Stimulated activated CD4-positive, alpha-beta T cell treated with anti-CD3 and anti-CD28 coated beads, Interleukin-4, amount 100 ng/mL, for 24 hours (primary cell): ENCODE measurements around the gene ELAVL4.

ENCODE experiments used
- DNase-seq: peaks from one replicate; pipeline ENCODE4 v3.0.0-alpha.2; 2020

Gene ELAVL4

GRCh38 chr1:50181027-50181663, 72.4 kb downstream of the ELAVL4 start:
- no peak for DNase-seq

DNA sequence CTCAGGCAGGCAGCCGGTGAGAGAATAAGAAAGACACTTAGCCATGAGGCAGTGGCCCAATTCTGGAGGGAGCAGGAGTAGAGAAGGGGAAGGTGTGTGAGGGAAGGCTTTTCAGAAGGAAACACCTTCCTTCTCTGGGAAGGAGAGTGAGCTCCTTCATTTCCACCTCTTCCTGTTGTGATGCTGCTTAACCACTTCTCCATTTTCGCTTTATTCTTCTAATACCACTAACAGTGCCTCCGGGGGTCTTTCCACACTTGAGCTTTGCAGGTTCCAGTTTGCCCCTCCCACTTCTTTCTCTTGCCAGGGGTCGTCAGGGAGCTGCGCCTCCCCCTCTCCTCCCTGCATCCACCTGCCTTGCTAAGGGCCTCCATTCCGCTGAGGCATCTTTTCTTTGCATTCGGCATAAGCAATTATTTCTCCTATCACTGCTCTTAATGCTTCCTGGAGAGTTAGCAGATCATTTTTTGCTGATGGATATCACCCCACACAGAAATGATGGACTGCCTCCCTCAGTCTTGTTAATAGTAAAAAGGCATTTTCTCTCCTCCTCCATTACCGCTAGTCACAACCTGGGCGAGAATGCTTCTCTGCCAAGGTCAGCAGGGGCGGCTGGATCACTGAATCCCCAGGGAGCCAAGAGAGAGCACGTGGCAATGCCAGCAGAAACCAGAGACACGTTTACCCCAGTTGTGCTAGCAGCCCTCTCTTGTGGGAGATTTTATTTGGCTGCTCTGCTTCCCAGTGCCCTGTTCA, 74.8 kb downstream of the ELAVL4 start:
- no peak for DNase-seq

DNA sequence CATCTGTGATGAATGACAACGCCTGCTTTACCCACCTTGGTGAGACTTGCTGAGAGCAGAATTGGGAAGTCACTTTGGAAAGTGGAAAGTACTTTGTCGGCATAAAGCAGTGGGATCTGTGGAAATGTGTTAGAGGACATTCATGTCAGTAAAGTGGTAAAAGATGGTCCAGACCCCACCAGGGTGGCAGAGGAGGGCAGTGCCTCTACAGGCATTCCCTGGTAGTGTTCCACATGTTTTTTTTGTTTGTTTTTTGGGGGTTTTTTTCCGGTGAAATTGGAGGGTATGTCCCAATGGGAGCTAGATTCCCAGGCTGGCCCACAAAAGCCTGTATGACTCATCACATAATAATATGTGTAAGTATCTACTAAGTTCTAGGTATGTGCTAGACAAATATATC, 80.6 kb downstream of the ELAVL4 start:
- no peak for DNase-seq

GRCh38 chr1:50193002-50193401, 84.3 kb downstream of the ELAVL4 start:
- DNase-seq, result no peak

GRCh38 chr1:50195205-50195604, 86.5 kb downstream of the ELAVL4 start:
- no peak for DNase-seq

GRCh38 chr1:50196081-50196480, 87.4 kb downstream of the ELAVL4 start:
- DNase-seq, result no peak

- no peak for DNase-seq
These were observed 88.5 kb downstream of the ELAVL4 start for GRCh38 chr1:50197216-50197615.

- no peak for DNase-seq
These were observed 99.6 kb downstream of the ELAVL4 start for GRCh38 chr1:50208315-50208714.

- no peak for DNase-seq
These were observed 100.0 kb downstream of the ELAVL4 start for GRCh38 chr1:50208756-50209155.

DNA sequence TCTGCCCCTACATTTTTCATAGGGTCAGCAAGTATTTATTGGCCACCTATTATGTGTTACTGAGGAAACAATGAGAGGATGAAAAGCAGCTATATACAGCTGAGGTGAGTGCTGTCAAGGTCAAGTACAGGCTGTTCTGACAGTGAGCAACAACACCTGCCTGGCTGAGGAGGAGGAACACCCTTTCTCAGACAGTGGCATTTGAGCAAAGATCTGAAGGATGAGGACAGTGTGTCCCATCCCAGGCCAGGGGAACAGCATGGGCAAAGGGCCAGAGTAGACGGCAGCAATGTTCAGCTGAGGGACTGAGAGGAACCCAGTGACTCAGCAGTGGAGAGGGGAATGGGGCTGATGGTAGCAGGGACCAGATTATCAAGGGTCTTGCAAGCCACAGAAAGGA, 101.0 kb downstream of the ELAVL4 start:
- no peak for DNase-seq

DNA sequence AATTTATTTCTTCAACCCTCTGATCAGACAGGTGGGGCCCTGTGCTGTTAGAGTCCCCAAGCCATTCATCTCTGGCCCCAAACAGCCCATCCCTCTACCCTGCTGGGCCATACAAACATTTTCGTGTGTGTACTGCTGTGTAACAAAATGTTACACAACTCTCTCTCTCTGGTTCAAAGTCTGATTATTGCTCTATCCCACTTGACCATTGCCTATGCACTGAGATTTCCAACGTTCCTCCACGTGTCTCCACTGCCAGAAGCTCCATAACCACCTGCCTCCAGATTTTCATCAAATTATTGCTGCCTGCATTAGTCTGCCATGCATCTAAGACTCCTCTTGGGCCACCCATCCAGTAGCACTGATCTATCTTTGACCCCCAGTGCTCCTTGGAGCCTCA, 104.8 kb downstream of the ELAVL4 start:
- no peak for DNase-seq

- DNase-seq, result no peak
These were observed 106.0 kb downstream of the ELAVL4 start for GRCh38 chr1:50214717-50215116.

- DNase-seq, result no peak
These were observed 109.8 kb downstream of the ELAVL4 start for GRCh38 chr1:50218344-50219120.

DNA sequence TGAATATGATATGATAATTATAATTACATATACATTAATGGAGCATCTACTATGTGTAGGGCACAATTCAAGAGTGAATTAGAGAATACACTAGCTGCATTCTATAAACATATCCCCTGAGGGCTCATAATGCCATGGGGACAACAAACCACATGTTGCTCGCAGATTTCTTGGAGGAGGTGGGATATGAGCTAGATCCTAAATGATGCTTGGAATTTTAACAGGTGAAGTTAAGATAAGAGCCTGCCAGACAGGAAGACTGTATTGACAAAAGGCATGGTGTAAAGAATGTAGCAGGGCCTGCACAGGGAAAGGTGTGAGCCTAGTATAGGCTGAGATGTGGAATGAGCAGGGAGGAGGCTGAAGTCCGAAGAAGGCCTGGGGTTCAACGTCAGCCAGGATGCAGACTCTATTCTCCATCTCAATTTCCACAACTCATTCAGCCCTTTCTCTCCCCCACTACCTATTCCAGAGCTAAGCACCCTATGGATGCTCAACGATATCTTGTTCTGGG, 120.2 kb downstream of the ELAVL4 start:
- DNase-seq, result no peak

DNA sequence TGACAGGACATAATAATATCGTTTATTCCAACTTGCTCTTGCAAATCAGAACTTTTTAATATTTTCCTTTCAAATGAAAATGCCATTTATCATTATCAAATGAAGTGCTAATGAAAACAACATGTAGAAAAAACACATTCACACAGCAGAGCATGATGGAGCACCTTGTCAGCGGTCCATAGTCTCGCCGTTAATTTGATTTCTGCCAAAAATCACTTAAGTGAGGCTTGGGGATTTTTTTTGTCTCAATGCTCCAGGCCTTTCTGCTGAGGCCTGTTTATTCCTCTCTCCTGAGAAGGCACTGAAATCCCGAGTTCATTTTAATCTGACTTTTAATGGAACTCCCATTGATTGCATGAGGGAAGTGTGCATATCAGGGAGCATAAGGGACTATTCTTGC, 122.5 kb downstream of the ELAVL4 start:
- no peak for DNase-seq

GRCh38 chr1:50232336-50232735, 123.6 kb downstream of the ELAVL4 start:
- DNase-seq, result no peak

DNA sequence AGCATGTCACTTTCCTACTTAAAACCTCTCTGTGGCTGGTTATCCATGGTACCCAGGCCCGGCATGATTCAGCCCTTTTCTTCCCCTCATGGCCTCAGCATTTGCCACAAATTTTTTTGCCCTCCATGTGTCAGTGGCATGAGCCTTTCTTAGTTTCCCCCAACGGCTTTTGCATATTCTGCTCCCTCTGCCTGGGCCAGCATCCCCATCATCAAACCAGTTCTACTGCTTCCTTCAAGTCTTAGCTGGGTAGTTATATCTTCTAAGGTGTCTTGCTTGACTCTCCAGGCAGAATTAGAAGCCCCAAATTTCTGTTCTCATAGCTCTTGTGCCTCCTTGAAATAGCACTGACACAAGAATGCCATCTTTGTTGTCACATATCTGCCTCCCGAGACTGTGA, 127.9 kb downstream of the ELAVL4 start:
- no peak for DNase-seq

DNA sequence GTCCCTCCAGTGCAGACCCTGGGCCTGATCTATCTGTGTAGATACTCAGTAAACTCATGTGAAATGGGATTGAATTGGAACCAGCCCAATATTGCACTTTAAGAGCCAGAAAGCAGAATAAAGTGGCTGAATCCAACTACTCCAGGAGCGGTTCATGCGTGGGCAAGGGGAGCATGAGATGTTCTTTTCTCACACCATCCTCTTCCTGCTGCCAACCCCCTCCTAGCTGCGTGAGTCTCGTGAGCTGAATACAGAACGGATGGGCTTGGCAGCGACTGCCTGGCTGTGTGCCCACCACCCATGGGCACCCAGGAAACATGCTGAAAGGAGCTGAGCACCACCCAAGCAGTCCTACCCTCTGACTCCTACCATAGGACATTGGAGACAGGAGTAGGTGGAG, 128.3 kb downstream of the ELAVL4 start:
- no peak for DNase-seq

GRCh38 chr1:50243939-50244338, 135.2 kb downstream of the ELAVL4 start:
- no peak for DNase-seq

DNA sequence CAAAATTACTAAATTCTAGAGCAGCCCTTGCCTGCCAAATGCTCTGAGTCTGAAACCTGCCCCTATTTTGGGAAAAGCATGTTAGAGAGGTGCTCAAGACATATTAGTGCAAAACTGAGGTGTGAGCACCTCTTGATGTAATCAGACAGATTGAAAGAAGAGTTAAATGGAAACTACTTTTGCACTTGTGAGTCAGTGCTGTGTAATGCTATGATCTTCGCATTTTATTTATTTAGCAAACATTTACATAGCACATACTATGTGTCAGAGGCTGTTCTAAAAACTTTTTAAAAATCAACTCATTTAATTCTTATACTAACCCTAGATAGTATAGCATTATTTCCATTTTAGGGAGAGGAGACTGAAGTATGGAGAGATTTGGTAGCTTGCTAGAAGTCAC, 138.1 kb downstream of the ELAVL4 start:
- DNase-seq, result no peak

- DNase-seq, result no peak
These were observed 143.0 kb downstream of the ELAVL4 start for GRCh38 chr1:50251702-50252101.

- no peak for DNase-seq
These were observed 143.5 kb downstream of the ELAVL4 start for GRCh38 chr1:50252196-50252595.
